GM23338 (cell line): ENCODE data around the gene ALPP. TPM values are rescaled to one million over a fixed set of nuclear protein-coding genes. Genes with fewer than 3 reads are reported as not detected.

Experiments
- ATAC-seq: fragments of 200-7000 bp; cut with Tn5 transposase; 3 replicates; pipeline ENCODE4 v1.9.1; 2020
- DNase-seq: peaks from one replicate; pipeline ENCODE4 v3.0.0-alpha.2; 2015; ENCODE audit warnings: low spot score
- H2AFZ ChIP-seq: fragments of 200-600 bp; sonication (generic); 2 replicates; pipeline ENCODE4 v1.8.0; 2016; ENCODE audit warnings: antibody characterized with exemption, mild to moderate bottlenecking, moderate library complexity
- H3F3A ChIP-seq: fragments of 200-600 bp; sonication (generic); replicated peaks from 2 replicates; pipeline ENCODE4 v1.8.0; 2017; ENCODE audit warnings: antibody characterized with exemption, mixed run types, low read depth
- H3K27ac ChIP-seq: fragments of 200-600 bp; sonication (generic); 2 replicates; pipeline ENCODE4 v1.6.1; 2016; ENCODE audit warnings: low read depth
- H3K27me3 ChIP-seq: fragments of 200-600 bp; sonication (generic); 2 replicates; pipeline ENCODE4 v1.8.0; 2016; ENCODE audit warnings: mild to moderate bottlenecking, mixed run types, moderate library complexity; ENCODE audit not compliant: insufficient read depth
- H3K36me3 ChIP-seq: fragments of 200-600 bp; sonication (generic); 2 replicates; pipeline ENCODE4 v1.8.0; 2016; ENCODE audit warnings: mild to moderate bottlenecking; ENCODE audit not compliant: insufficient read depth
- H3K4me1 ChIP-seq: fragments of 200-600 bp; sonication (generic); 2 replicates; pipeline ENCODE4 v1.8.0; 2016; ENCODE audit warnings: mild to moderate bottlenecking, moderate library complexity; ENCODE audit not compliant: insufficient read depth
- H3K4me2 ChIP-seq: fragments of 200-600 bp; sonication (generic); 2 replicates; pipeline ENCODE4 v1.7.1; 2017; ENCODE audit warnings: mixed run types
- H3K4me3 ChIP-seq: fragments of 200-600 bp; sonication (generic); 2 replicates; pipeline ENCODE4 v1.6.1; 2016; ENCODE audit warnings: mixed run types
- H3K79me2 ChIP-seq: fragments of 200-600 bp; sonication (generic); replicated peaks from 2 replicates; pipeline ENCODE4 v1.8.0; 2017; ENCODE audit warnings: mild to moderate bottlenecking; ENCODE audit not compliant: insufficient read depth
- H3K9me2 ChIP-seq: fragments of 200-600 bp; sonication (generic); 2 replicates; pipeline ENCODE4 v1.8.0; 2017; ENCODE audit not compliant: insufficient read depth
- H4K20me1 ChIP-seq: fragments of 200-600 bp; sonication (generic); replicated peaks from 2 replicates; pipeline ENCODE4 v1.8.0; 2017; ENCODE audit warnings: mild to moderate bottlenecking; ENCODE audit not compliant: insufficient read depth
- H3K27ac Mint-ChIP-seq: 2 replicates; pipeline ENCODE4 v1.8.0; 2020; ENCODE audit warnings: inconsistent platforms, mild to moderate bottlenecking, moderate library complexity, mixed read lengths
- H3K27me3 Mint-ChIP-seq: 3 replicates; pipeline ENCODE4 v1.8.0; 2022; ENCODE audit warnings: low read depth, mild to moderate bottlenecking, moderate library complexity, mixed read lengths, inconsistent platforms; ENCODE audit not compliant: insufficient read depth, poor library complexity
- H3K36me3 Mint-ChIP-seq: 3 replicates; pipeline ENCODE4 v1.8.0; 2021; ENCODE audit warnings: low read depth, mild to moderate bottlenecking, inconsistent platforms, moderate library complexity, mixed read lengths
- H3K4me1 Mint-ChIP-seq: 3 replicates; pipeline ENCODE4 v1.8.0; 2020; ENCODE audit warnings: mild to moderate bottlenecking, inconsistent platforms, mixed read lengths
- H3K4me3 Mint-ChIP-seq: 3 replicates; pipeline ENCODE4 v1.8.0; 2021; ENCODE audit warnings: moderate library complexity, mild to moderate bottlenecking, inconsistent platforms, mixed read lengths
- H3K9me3 Mint-ChIP-seq: 3 replicates; pipeline ENCODE4 v1.8.0; 2020; ENCODE audit warnings: moderate library complexity, mild to moderate bottlenecking, inconsistent platforms, mixed read lengths
- CREB1 ChIP-seq: fragments of 250-450 bp; sonication (Bioruptor Pico); IDR thresholded peaks from 2 replicates; pipeline ENCODE4 v1.5.0; 2020; ENCODE audit warnings: low read depth, mild to moderate bottlenecking, moderate library complexity
- CTCF ChIP-seq, 2 experiments: fragments of 200-600 bp in 1 of 2; sonication (generic) in 1 of 2; conservative IDR thresholded peaks; 2 replicates each; pipeline versions ENCODE4 v1.5.1 to v1.6.1; 2016 to 2017; ENCODE audit warnings: antibody characterized with exemption in 2 of 2, low read depth in 2 of 2, mild to moderate bottlenecking in 2 of 2, moderate library complexity in 1 of 2
- ETS1 ChIP-seq: IDR thresholded peaks from 2 replicates; pipeline ENCODE4 v1.6.1; 2016; ENCODE audit warnings: antibody characterized with exemption
- EZH2 ChIP-seq: fragments of 200-600 bp; sonication (generic); IDR thresholded peaks from one replicate; pipeline ENCODE4 v1.8.0; 2017; ENCODE audit warnings: antibody characterized with exemption, mild to moderate bottlenecking, low read depth; ENCODE audit not compliant: unreplicated experiment
- EZH2phosphoT487 ChIP-seq: fragments of 200-600 bp; sonication (generic); IDR thresholded peaks from one replicate; pipeline ENCODE4 v1.8.1; 2018; ENCODE audit warnings: antibody characterized with exemption; ENCODE audit not compliant: unreplicated experiment
- JUNB ChIP-seq: IDR thresholded peaks from one replicate; pipeline ENCODE4 v1.6.1; 2016; ENCODE audit warnings: antibody characterized with exemption; ENCODE audit not compliant: unreplicated experiment
- NANOG ChIP-seq: IDR thresholded peaks from 2 replicates; pipeline ENCODE4 v1.6.1; 2016; ENCODE audit warnings: antibody characterized with exemption, borderline replicate concordance
- POLR2AphosphoS5 ChIP-seq: IDR thresholded peaks from 2 replicates; pipeline ENCODE4 v1.6.1; 2016; ENCODE audit warnings: antibody characterized with exemption, low read depth
- REST ChIP-seq: IDR thresholded peaks from one replicate; pipeline ENCODE4 v1.6.1; 2018; ENCODE audit warnings: antibody characterized with exemption; ENCODE audit not compliant: unreplicated experiment
- STAT1 ChIP-seq: IDR thresholded peaks from one replicate; pipeline ENCODE4 v1.6.1; 2016; ENCODE audit warnings: antibody characterized with exemption; ENCODE audit not compliant: unreplicated experiment
- ZNF114 ChIP-seq: fragments of 250-450 bp; sonication (Bioruptor Pico); IDR thresholded peaks from 2 replicates; pipeline ENCODE4 v1.5.0; 2020; ENCODE audit warnings: mild to moderate bottlenecking, moderate library complexity
- ZNF331 ChIP-seq: fragments of 250-450 bp; sonication (Bioruptor Pico); IDR thresholded peaks from 2 replicates; pipeline ENCODE4 v1.5.0; 2020; ENCODE audit warnings: low read depth, mild to moderate bottlenecking, moderate library complexity
- ZNF462 ChIP-seq: fragments of 250-450 bp; sonication (Bioruptor Pico); IDR thresholded peaks from 2 replicates; pipeline ENCODE4 v1.5.0; 2020; ENCODE audit warnings: mild to moderate bottlenecking, moderate library complexity
- polyA plus RNA-seq: library from polyadenylated mRNA; unstranded; fragments of >200 nt; fragmentation: Nextera tagmentation; extraction: Ambion mirVana; gene quantifications from 2 replicates; pipeline ENCODE4 v1.2.1, GENCODE V29; 2016
- total RNA-seq: library from RNA; depleted of rRNA; stranded (reverse); fragments of >200 nt; shearing (Covaris generic); gene quantifications from 2 replicates; pipeline ENCODE4 v1.2.3, GENCODE V29; 2014

ALPP gene
- total and polyA plus RNA-seq, 2 experiments from 2014 or later: 0.28 TPM; not detected in 1

- Histone ChIP-seq H3K4me3 (no peak overlapping the region), H3K36me3 (no peaks in the 10 kb centered on the region), H3K27me3 (peaks cover 2% of the 10 kb centered on the region; the same call in 1 of the 2 replicates), H3K4me1 (peaks cover 7% of the 10 kb centered on the region; the same call in 1 of the 2 replicates), H3K79me2 (no peaks in the 10 kb centered on the region), H3F3A (0 out of 2 replicates have a peak, but pooled peaks cover 4% of the 10 kb centered on the region), H2AFZ (no peak overlapping the region), H3K9me2 (no peaks in the 10 kb centered on the region), H4K20me1 (no peaks in the 10 kb centered on the region), H3K4me2 (no peak overlapping the region), H3K27ac (no peak overlapping the region)
- DNase-seq (no peak), ATAC-seq (no peak)
- H3K4me1 Mint-ChIP-seq: peaks cover 15% of the 10 kb centered on the region
- no peaks in the 10 kb centered on the region for H3K9me3 Mint-ChIP-seq
- no peak for TF ChIP-seq EZH2phosphoT487
- no peak for TF ChIP-seq ZNF331 (CRISPR knock-in tag)
- TF ChIP-seq ETS1: no peak
- TF ChIP-seq CTCF (conservative IDR thresholded peaks at IDR 0.05; ENCODE audit: low read depth in 2 of 2): no peak
- TF ChIP-seq ZNF114 (CRISPR knock-in tag): no peak
- TF ChIP-seq REST: no peak
- TF ChIP-seq STAT1: no peak
- no peak for TF ChIP-seq POLR2AphosphoS5
- TF ChIP-seq CREB1 (CRISPR knock-in tag): no peak
- TF ChIP-seq NANOG: no peak
- TF ChIP-seq EZH2: no peak
- TF ChIP-seq JUNB: no peak
- TF ChIP-seq ZNF462 (CRISPR knock-in tag): no peak
- no peak overlapping the region for H3K4me3 Mint-ChIP-seq
- no peaks in the 10 kb centered on the region for H3K36me3 Mint-ChIP-seq
- H3K27me3 Mint-ChIP-seq: peaks cover 6% of the 10 kb centered on the region
- no peak overlapping the region for H3K27ac Mint-ChIP-seq
These were observed 1.8 kb upstream of the ALPP start for GRCh38 chr2:232376713-232377112.
